Stimulated activated naive CD8-positive, alpha-beta T cell treated with anti-CD3 and anti-CD28 coated beads, Interleukin-15, Interleukin-2, amounts not matched to agents 100 ng/mL and 50 ng/mL, for 24 hours (primary cell): ENCODE data around the gene TTLL12.
A peak's percentile ranks its signal among the peaks of the same experiment; 100 is the strongest.

ENCODE experiments used
- H3K27ac Mint-ChIP-seq: one replicate; pipeline ENCODE4 v1.8.0; 2021; ENCODE audit warnings: mild to moderate bottlenecking, mixed read lengths
- H3K27me3 Mint-ChIP-seq: one replicate; pipeline ENCODE4 v1.8.0; 2021; ENCODE audit warnings: mixed read lengths
- H3K36me3 Mint-ChIP-seq: one replicate; pipeline ENCODE4 v1.8.0; 2021; ENCODE audit warnings: low read depth, mixed read lengths
- H3K4me1 Mint-ChIP-seq: one replicate; pipeline ENCODE4 v1.8.0; 2021; ENCODE audit warnings: low read depth, mixed read lengths
- H3K4me3 Mint-ChIP-seq: one replicate; pipeline ENCODE4 v1.8.0; 2021; ENCODE audit warnings: mild to moderate bottlenecking, mixed read lengths
- H3K9me3 Mint-ChIP-seq: one replicate; pipeline ENCODE4 v1.8.0; 2021; ENCODE audit warnings: mixed read lengths

The TTLL12 gene

GRCh38 chr22:43186272-43187170 lies at the start of gene TTLL12:
Gene TTLL12, minus strand, starts transcription at chr22:43187134. Its CDS starts 65 bp downstream, at chr22:43187069.
- Mint-ChIP-seq H3K4me3 (peak within 1 kb of the TSS; percentile 91), H3K27ac (peak within 1 kb of the TSS; percentile 96), H3K27me3 (peaks cover 3% of the 10 kb centered on the region), H3K9me3 (no peaks in the 10 kb centered on the region), H3K4me1 (peaks cover 35% of the 10 kb centered on the region), H3K36me3 (peaks cover 18% of the 10 kb centered on the region)

- H3K27me3 Mint-ChIP-seq = no peaks in the 10 kb centered on the region
- H3K27ac Mint-ChIP-seq = no peak overlapping the region
These were observed 48.8 kb upstream of the TTLL12 start for GRCh38 chr22:43235445-43236409.

GRCh38 chr22:43234264-43234988 lies 47.5 kb upstream of the TTLL12 start:
- Mint-ChIP-seq H3K27me3 (no peaks in the 10 kb centered on the region), H3K4me3 (no peak overlapping the region), H3K9me3 (no peaks in the 10 kb centered on the region), H3K4me1 (no peaks in the 10 kb centered on the region), H3K36me3 (no peaks in the 10 kb centered on the region), H3K27ac (no peak overlapping the region)

More at GRCh38 chr22:43235445-43236409, 48.8 kb upstream of the TTLL12 start:
- H3K9me3 Mint-ChIP-seq = no peaks in the 10 kb centered on the region
- H3K4me1 Mint-ChIP-seq = no peaks in the 10 kb centered on the region
- H3K4me3 Mint-ChIP-seq = no peak overlapping the region
- no peaks in the 10 kb centered on the region for H3K36me3 Mint-ChIP-seq

- H3K27me3 Mint-ChIP-seq = no peaks in the 10 kb centered on the region
- no peaks in the 10 kb centered on the region for H3K36me3 Mint-ChIP-seq
- H3K4me1 Mint-ChIP-seq = no peaks in the 10 kb centered on the region
- no peak overlapping the region for H3K27ac Mint-ChIP-seq
- no peaks in the 10 kb centered on the region for H3K9me3 Mint-ChIP-seq
- no peak overlapping the region for H3K4me3 Mint-ChIP-seq
These were observed 46.6 kb upstream of the TTLL12 start for GRCh38 chr22:43233529-43233928.

- Mint-ChIP-seq H3K4me1 (no peaks in the 10 kb centered on the region), H3K4me3 (no peak overlapping the region), H3K36me3 (no peaks in the 10 kb centered on the region), H3K9me3 (no peaks in the 10 kb centered on the region), H3K27me3 (no peaks in the 10 kb centered on the region), H3K27ac (no peak overlapping the region)
These were observed 45.5 kb upstream of the TTLL12 start for GRCh38 chr22:43232445-43232844.

GRCh38 chr22:43231724-43232034 lies 44.7 kb upstream of the TTLL12 start:
- Mint-ChIP-seq H3K27ac (no peak overlapping the region), H3K27me3 (no peaks in the 10 kb centered on the region), H3K4me1 (no peaks in the 10 kb centered on the region), H3K36me3 (no peaks in the 10 kb centered on the region), H3K4me3 (no peak overlapping the region), H3K9me3 (no peaks in the 10 kb centered on the region)

- H3K9me3 Mint-ChIP-seq = no peaks in the 10 kb centered on the region
These were observed 44.2 kb upstream of the TTLL12 start for GRCh38 chr22:43230971-43231723.

GRCh38 chr22:43230571-43230970 lies 43.6 kb upstream of the TTLL12 start:
- Mint-ChIP-seq H3K9me3 (no peaks in the 10 kb centered on the region), H3K27me3 (no peaks in the 10 kb centered on the region), H3K4me3 (no peak overlapping the region), H3K4me1 (peaks cover 7% of the 10 kb centered on the region), H3K27ac (no peak overlapping the region), H3K36me3 (no peaks in the 10 kb centered on the region)

More at GRCh38 chr22:43230971-43231723, 44.2 kb upstream of the TTLL12 start:
- H3K27me3 Mint-ChIP-seq = no peaks in the 10 kb centered on the region
- peaks cover 1% of the 10 kb centered on the region for H3K4me1 Mint-ChIP-seq
- no peaks in the 10 kb centered on the region for H3K36me3 Mint-ChIP-seq
- no peak overlapping the region for H3K27ac Mint-ChIP-seq
- H3K4me3 Mint-ChIP-seq = no peak overlapping the region

GRCh38 chr22:43228863-43229262 lies 41.9 kb upstream of the TTLL12 start:
- H3K27ac Mint-ChIP-seq = peak overlapping the region; percentile 36

GRCh38 chr22:43228330-43228729 lies 41.4 kb upstream of the TTLL12 start:
- peaks cover 7% of the 10 kb centered on the region for H3K4me1 Mint-ChIP-seq
- no peaks in the 10 kb centered on the region for H3K27me3 Mint-ChIP-seq
- no peaks in the 10 kb centered on the region for H3K36me3 Mint-ChIP-seq
- H3K27ac Mint-ChIP-seq = no peak overlapping the region
- no peaks in the 10 kb centered on the region for H3K9me3 Mint-ChIP-seq
- H3K4me3 Mint-ChIP-seq = no peak overlapping the region

More at GRCh38 chr22:43228863-43229262, 41.9 kb upstream of the TTLL12 start:
- Mint-ChIP-seq H3K36me3 (no peaks in the 10 kb centered on the region), H3K4me1 (peaks cover 7% of the 10 kb centered on the region), H3K27me3 (no peaks in the 10 kb centered on the region), H3K4me3 (no peak overlapping the region), H3K9me3 (no peaks in the 10 kb centered on the region)

GRCh38 chr22:43227239-43227630 lies 40.3 kb upstream of the TTLL12 start:
- no peaks in the 10 kb centered on the region for H3K27me3 Mint-ChIP-seq
- H3K4me1 Mint-ChIP-seq = peaks cover 7% of the 10 kb centered on the region
- no peaks in the 10 kb centered on the region for H3K36me3 Mint-ChIP-seq
- H3K9me3 Mint-ChIP-seq = no peaks in the 10 kb centered on the region
- H3K27ac Mint-ChIP-seq = no peak overlapping the region
- no peak overlapping the region for H3K4me3 Mint-ChIP-seq

- no peaks in the 10 kb centered on the region for H3K9me3 Mint-ChIP-seq
- H3K27me3 Mint-ChIP-seq = no peaks in the 10 kb centered on the region
These were observed 39.7 kb upstream of the TTLL12 start for GRCh38 chr22:43226377-43227238.

GRCh38 chr22:43225609-43226008 lies 38.7 kb upstream of the TTLL12 start:
- no peaks in the 10 kb centered on the region for H3K9me3 Mint-ChIP-seq
- H3K36me3 Mint-ChIP-seq = no peaks in the 10 kb centered on the region
- H3K4me1 Mint-ChIP-seq = peaks cover 7% of the 10 kb centered on the region
- peak overlapping the region; percentile 33 for H3K27ac Mint-ChIP-seq
- H3K27me3 Mint-ChIP-seq = no peaks in the 10 kb centered on the region
- no peak overlapping the region for H3K4me3 Mint-ChIP-seq

More at GRCh38 chr22:43226377-43227238, 39.7 kb upstream of the TTLL12 start:
- H3K27ac Mint-ChIP-seq = no peak overlapping the region
- H3K36me3 Mint-ChIP-seq = no peaks in the 10 kb centered on the region
- H3K4me3 Mint-ChIP-seq = no peak overlapping the region
- peaks cover 7% of the 10 kb centered on the region for H3K4me1 Mint-ChIP-seq
